HS-27A (cell line): ENCODE results near the gene LILRB1.
"Not testable (repeated sequence)": the region's sequence is repeated elsewhere in the genome, so short reads cannot be mapped to it uniquely, and the experiment has no call there.

Experiments
- DNase-seq: peaks from one replicate; pipeline ENCODE4 v3.0.0-alpha.2; 2012; ENCODE audit warnings: low read depth, missing footprints

The LILRB1 gene

GRCh38 chr19:54630262-54630661, at the start of gene LILRB1:
TSS of gene LILRB1 (plus strand) at chr19:54630484. CDS start at chr19:54631074, 590 bp downstream.
- not testable (repeated sequence) for DNase-seq

- DNase-seq: no peak
These were observed 43.9 kb upstream of the LILRB1 start for GRCh38 chr19:54586397-54586796.

GRCh38 chr19:54587026-54587425, 43.3 kb upstream of the LILRB1 start:
- DNase-seq: no peak

GRCh38 chr19:54593445-54593844, 36.8 kb upstream of the LILRB1 start, which contains the start of gene LILRA1:
TSS of gene LILRA1 (plus strand) at chr19:54593632. CDS start at chr19:54594245, 613 bp downstream.
- DNase-seq: not testable (repeated sequence)

GRCh38 chr19:54593931-54594626, 36.2 kb upstream of the LILRB1 start:
- DNase-seq: not testable (repeated sequence)

GRCh38 chr19:54594737-54595136, 35.5 kb upstream of the LILRB1 start:
- no peak for DNase-seq

- not testable (repeated sequence) for DNase-seq
These were observed 34.4 kb upstream of the LILRB1 start for GRCh38 chr19:54595680-54596436.

- DNase-seq: no peak
These were observed 30.1 kb upstream of the LILRB1 start for GRCh38 chr19:54600212-54600611.

- no peak for DNase-seq
These were observed 24.1 kb upstream of the LILRB1 start for GRCh38 chr19:54606230-54606629.

- no peak for DNase-seq
These were observed 23.1 kb upstream of the LILRB1 start for GRCh38 chr19:54606891-54607784.

- no peak for DNase-seq
These were observed 22.5 kb upstream of the LILRB1 start for GRCh38 chr19:54607785-54608150.

GRCh38 chr19:54608205-54608604, 22.1 kb upstream of the LILRB1 start:
- DNase-seq: no peak

GRCh38 chr19:54608792-54609191, 21.5 kb upstream of the LILRB1 start:
- DNase-seq: no peak

- no peak for DNase-seq
These were observed 20.9 kb upstream of the LILRB1 start for GRCh38 chr19:54609356-54609791.

- no peak for DNase-seq
These were observed 17.9 kb upstream of the LILRB1 start for GRCh38 chr19:54612428-54612827.

- DNase-seq: no peak
These were observed 15.6 kb upstream of the LILRB1 start for GRCh38 chr19:54614726-54615125.

GRCh38 chr19:54616057-54616456, 14.2 kb upstream of the LILRB1 start:
- no peak for DNase-seq

- DNase-seq: no peak
These were observed 13.3 kb upstream of the LILRB1 start for GRCh38 chr19:54616821-54617560.

- no peak for DNase-seq
These were observed 9.8 kb upstream of the LILRB1 start for GRCh38 chr19:54620464-54620863.

- DNase-seq: no peak
These were observed 7.9 kb upstream of the LILRB1 start for GRCh38 chr19:54622431-54622830.

- not testable (repeated sequence) for DNase-seq
These were observed 6.0 kb upstream of the LILRB1 start for GRCh38 chr19:54624234-54624633.
